Measurements from ENCODE around the gene RAMACL.
"Not testable (repeated sequence)": the region's sequence is repeated elsewhere in the genome, so short reads cannot be mapped to it uniquely, and the experiment has no call there.

The RAMACL gene

GRCh38 chr6:166556863-166557322 lies 29.6 kb downstream of the RAMACL start:
- no peak for DNase-seq (ENCODE audit: low read depth in 2 of 3, low spot score in 1 of 3)

GRCh38 chr6:166556336-166556735 lies 30.1 kb downstream of the RAMACL start:
- no peak for DNase-seq (ENCODE audit: low read depth in 2 of 3, low spot score in 1 of 3)

GRCh38 chr6:166555086-166555485 lies 31.4 kb downstream of the RAMACL start:
- no peak for DNase-seq (ENCODE audit: low read depth in 2 of 3, low spot score in 1 of 3)

- DNase-seq (ENCODE audit: low read depth in 2 of 3, low spot score in 1 of 3), result no peak
Observed at GRCh38 chr6:166554316-166554715, 32.2 kb downstream of the RAMACL start.

- no peak for DNase-seq (ENCODE audit: low read depth in 2 of 3, low spot score in 1 of 3)
Observed at GRCh38 chr6:166553563-166554271, 32.8 kb downstream of the RAMACL start.

- DNase-seq (ENCODE audit: low read depth in 2 of 3, low spot score in 1 of 3), result no peak
Observed at GRCh38 chr6:166552600-166552999, 33.9 kb downstream of the RAMACL start.

- no peak for DNase-seq (ENCODE audit: low read depth in 2 of 3, low spot score in 1 of 3)
Observed at GRCh38 chr6:166551754-166552495, 34.6 kb downstream of the RAMACL start.

GRCh38 chr6:166546653-166547052 lies 39.8 kb downstream of the RAMACL start:
- no peak for DNase-seq (ENCODE audit: low read depth in 2 of 3, low spot score in 1 of 3)

- DNase-seq (ENCODE audit: low read depth in 2 of 3, low spot score in 1 of 3), result no peak
Observed at GRCh38 chr6:166545156-166546034, 41.1 kb downstream of the RAMACL start.

GRCh38 chr6:166544296-166544605 lies 42.2 kb downstream of the RAMACL start:
- DNase-seq (ENCODE audit: low read depth in 2 of 3, low spot score in 1 of 3), result no peak

- DNase-seq (ENCODE audit: low read depth in 2 of 3, low spot score in 1 of 3), result no peak
Observed at GRCh38 chr6:166543603-166544295, 42.7 kb downstream of the RAMACL start.

GRCh38 chr6:166542580-166542912 lies 43.9 kb downstream of the RAMACL start:
- no peak for DNase-seq (ENCODE audit: low read depth in 2 of 3, low spot score in 1 of 3)

- no peak for DNase-seq (ENCODE audit: low read depth in 2 of 3, low spot score in 1 of 3)
Observed at GRCh38 chr6:166541876-166542579, 44.5 kb downstream of the RAMACL start.

GRCh38 chr6:166541366-166541765 lies 45.1 kb downstream of the RAMACL start:
- DNase-seq (ENCODE audit: low read depth in 2 of 3, low spot score in 1 of 3), result no peak

GRCh38 chr6:166540631-166541331 lies 45.7 kb downstream of the RAMACL start:
- DNase-seq (ENCODE audit: low read depth in 2 of 3, low spot score in 1 of 3), result peak; percentile 39 to 55 (median 52)

- no peak for DNase-seq (ENCODE audit: low read depth in 2 of 3, low spot score in 1 of 3)
Observed at GRCh38 chr6:166539543-166539942, 46.9 kb downstream of the RAMACL start.

GRCh38 chr6:166539011-166539385 lies 47.5 kb downstream of the RAMACL start:
- DNase-seq (ENCODE audit: low read depth in 2 of 3, low spot score in 1 of 3), result not testable (repeated sequence)

GRCh38 chr6:166538297-166539010 lies 48.0 kb downstream of the RAMACL start:
- no peak for DNase-seq (ENCODE audit: low read depth in 2 of 3, low spot score in 1 of 3)

- DNase-seq (ENCODE audit: low read depth in 2 of 3, low spot score in 1 of 3), result no peak
Observed at GRCh38 chr6:166534658-166535406, 51.6 kb downstream of the RAMACL start.

Measured in stimulated activated CD4-positive, alpha-beta T cell treated with anti-CD3 and anti-CD28 coated beads, Interleukin-12 subunit alpha, Interleukin-12 subunit beta, amount 100 ng/mL, for 48 hours (primary cell).